PC-3 (cell line): ENCODE measurements around the gene PEAK3. TPM values are rescaled to one million over a fixed set of nuclear protein-coding genes. Genes with fewer than 3 reads are reported as not detected.

Experiments
- ATAC-seq: fragments of 200-7000 bp; cut with Tn5 transposase; 2 replicates; pipeline ENCODE4 v1.9.1; 2020; ENCODE audit warnings: mild to moderate bottlenecking, moderate library complexity
- BruUV-seq: library from RNA; stranded (reverse); fragments of 400-500 nt; replicated peaks from 2 replicates; lab custom pipeline; 2021; lab: Mats Ljungman, UMichigan
- CTCF ChIA-PET: fragments of 300-600 bp; sonication (Branson Sonifier 250); formaldehyde crosslinking; loops from one replicate; lab custom pipeline; 2022; ENCODE audit warnings: antibody characterized with exemption; lab: Charles Lee
- POLR2A ChIA-PET: fragments of 300-600 bp; sonication (Branson Sonifier 250); formaldehyde crosslinking; loops from one replicate; lab custom pipeline; 2022; ENCODE audit warnings: antibody characterized with exemption; ENCODE audit not compliant: unreplicated experiment; lab: Charles Lee
- DNase-seq: peaks from one replicate; pipeline ENCODE4 v3.0.0-alpha.2; 2015
- H2AFZ ChIP-seq: fragments of 300-600 bp; sonication (generic); 2 replicates; pipeline ENCODE4 v1.6.0; 2016; ENCODE audit warnings: antibody characterized with exemption, low read length
- H3F3A ChIP-seq: fragments of 300-600 bp; sonication (generic); one replicate; pipeline ENCODE4 v1.6.0; 2017; ENCODE audit warnings: antibody characterized with exemption, low read length, control low read depth, mild to moderate bottlenecking; ENCODE audit not compliant: unreplicated experiment
- H3K27ac ChIP-seq: fragments of 300-600 bp; sonication (generic); 2 replicates; pipeline ENCODE4 v1.5.1; 2016; ENCODE audit warnings: mild to moderate bottlenecking, low read length
- H3K27me3 ChIP-seq: fragments of 300-600 bp; sonication (generic); 2 replicates; pipeline ENCODE4 v1.6.1; 2016; ENCODE audit warnings: low read length, mixed read lengths
- H3K36me3 ChIP-seq: fragments of 300-600 bp; sonication (generic); 2 replicates; pipeline ENCODE4 v1.6.1; 2016; ENCODE audit warnings: low read depth, mixed run types, low read length, mixed read lengths
- H3K4me1 ChIP-seq: fragments of 300-600 bp; sonication (generic); 2 replicates; pipeline ENCODE4 v1.5.1; 2016; ENCODE audit warnings: low read length; ENCODE audit not compliant: insufficient read depth
- H3K4me2 ChIP-seq: fragments of 300-600 bp; sonication (generic); 2 replicates; pipeline ENCODE4 v1.6.0; 2016; ENCODE audit warnings: low read length
- H3K4me3 ChIP-seq: fragments of 300-600 bp; sonication (generic); 2 replicates; pipeline ENCODE4 v1.5.1; 2016; ENCODE audit warnings: mild to moderate bottlenecking, low read length, mixed read lengths
- H3K79me2 ChIP-seq: fragments of 300-600 bp; sonication (generic); 2 replicates; pipeline ENCODE4 v1.6.1; 2017; ENCODE audit warnings: low read length, mixed read lengths
- H3K9ac ChIP-seq: fragments of 300-600 bp; sonication (generic); 2 replicates; pipeline ENCODE4 v1.6.0; 2016; ENCODE audit warnings: mild to moderate bottlenecking, low read length
- H3K9me2 ChIP-seq: fragments of 300-600 bp; sonication (generic); replicated peaks from 2 replicates; pipeline ENCODE4 v1.6.1; 2016; ENCODE audit warnings: mixed run types, low read length, mixed read lengths
- H3K9me3 ChIP-seq: fragments of 300-600 bp; sonication (generic); 2 replicates; pipeline ENCODE4 v1.6.1; 2016; ENCODE audit warnings: low read length, mixed read lengths
- H4K20me1 ChIP-seq: fragments of 300-600 bp; sonication (generic); 2 replicates; pipeline ENCODE4 v1.6.1; 2016; ENCODE audit warnings: low read length, mixed read lengths
- EZH2 ChIP-seq: fragments of 300-600 bp; sonication (generic); IDR thresholded peaks from one replicate; pipeline ENCODE4 v1.6.1; 2017; ENCODE audit warnings: antibody characterized with exemption, mild to moderate bottlenecking, low read length; ENCODE audit not compliant: unreplicated experiment
- EZH2phosphoT487 ChIP-seq: fragments of 300-600 bp; sonication (generic); IDR thresholded peaks from 2 replicates; pipeline ENCODE4 v1.6.1; 2018; ENCODE audit warnings: mild to moderate bottlenecking, antibody characterized with exemption, low read length, borderline replicate concordance
- intact Hi-C: fragments of 100-400 bp; cut with micrococcal nuclease; formaldehyde crosslinking; loops from 2 replicates; pipeline ENCODE4 v1.9.0; 2023
- total RNA-seq: library from RNA; depleted of rRNA; stranded (reverse); fragments of >200 nt; gene quantifications from 2 replicates; pipeline ENCODE4 v1.2.3, GENCODE V29; 2014
- TF ChIP-seq, protein P1 (sequence below): fragments of 300-600 bp; sonication (generic); conservative IDR thresholded peaks from 2 replicates; pipeline ENCODE4 v1.5.1; 2017; ENCODE audit warnings: antibody characterized with exemption, low read depth, mild to moderate bottlenecking, low read length

PEAK3 gene
- total RNA-seq, 1 experiment from 2014 or later = not detected

DNA sequence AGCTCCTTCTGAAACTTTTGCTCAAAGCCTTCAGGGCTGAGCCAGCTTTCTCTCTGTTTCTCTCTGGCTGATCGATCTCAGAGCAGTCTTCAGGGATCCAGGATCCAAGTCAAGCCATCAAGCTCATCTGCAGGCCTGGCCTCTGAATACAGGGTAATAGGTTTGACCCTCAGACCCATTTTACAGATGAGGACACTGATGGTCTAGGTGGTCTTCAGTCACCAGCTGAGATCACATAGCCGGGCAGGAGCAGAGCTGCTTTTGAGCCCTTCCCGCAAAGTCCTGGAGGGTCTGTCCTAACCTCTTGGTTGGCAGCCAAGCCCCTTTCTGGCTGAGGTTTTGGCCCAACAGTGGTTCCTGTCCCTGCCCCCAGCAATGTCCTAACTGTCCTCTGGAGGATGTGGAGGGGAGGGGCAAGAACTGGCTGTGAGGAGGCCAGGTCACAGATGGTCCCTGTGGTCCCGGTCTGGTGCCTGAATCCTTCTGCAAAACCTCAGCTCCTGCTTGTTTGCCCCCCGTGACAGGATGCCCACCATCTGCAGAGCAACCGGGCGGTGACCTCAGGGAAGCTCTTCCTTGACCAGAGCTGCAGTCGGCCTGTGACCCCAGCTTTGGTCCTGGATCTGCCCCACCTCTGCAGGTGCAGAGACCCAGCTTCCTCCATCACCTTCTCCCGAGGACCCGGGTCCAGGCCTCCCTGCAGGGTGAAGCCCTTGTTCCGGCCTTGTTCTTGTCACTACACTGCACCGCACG lies 5.8 kb upstream of the PEAK3 start:
- Histone ChIP-seq H3K9me2 (no peaks in the 10 kb centered on the region), H3K4me1 (no peaks in the 10 kb centered on the region), H3K27me3 (peaks cover 21% of the 10 kb centered on the region), H3K27ac (no peak overlapping the region), H3K4me2 (no peak overlapping the region), H3K9ac (no peak overlapping the region), H4K20me1 (no peaks in the 10 kb centered on the region), H3K36me3 (no peaks in the 10 kb centered on the region), H3K9me3 (no peaks in the 10 kb centered on the region), H2AFZ (no peak overlapping the region), H3K79me2 (no peaks in the 10 kb centered on the region), H3F3A (no peaks in the 10 kb centered on the region), H3K4me3 (no peak overlapping the region)
- DNase-seq = no peak
- ChIA-PET CTCF (no interaction called here), POLR2A (no interaction called here)
- BruUV-seq = no TSS peak
- ATAC-seq = no peak
- TF ChIP-seq EZH2 (no peak), EZH2phosphoT487 (no peak)
- TF ChIP-seq, protein P1, sequence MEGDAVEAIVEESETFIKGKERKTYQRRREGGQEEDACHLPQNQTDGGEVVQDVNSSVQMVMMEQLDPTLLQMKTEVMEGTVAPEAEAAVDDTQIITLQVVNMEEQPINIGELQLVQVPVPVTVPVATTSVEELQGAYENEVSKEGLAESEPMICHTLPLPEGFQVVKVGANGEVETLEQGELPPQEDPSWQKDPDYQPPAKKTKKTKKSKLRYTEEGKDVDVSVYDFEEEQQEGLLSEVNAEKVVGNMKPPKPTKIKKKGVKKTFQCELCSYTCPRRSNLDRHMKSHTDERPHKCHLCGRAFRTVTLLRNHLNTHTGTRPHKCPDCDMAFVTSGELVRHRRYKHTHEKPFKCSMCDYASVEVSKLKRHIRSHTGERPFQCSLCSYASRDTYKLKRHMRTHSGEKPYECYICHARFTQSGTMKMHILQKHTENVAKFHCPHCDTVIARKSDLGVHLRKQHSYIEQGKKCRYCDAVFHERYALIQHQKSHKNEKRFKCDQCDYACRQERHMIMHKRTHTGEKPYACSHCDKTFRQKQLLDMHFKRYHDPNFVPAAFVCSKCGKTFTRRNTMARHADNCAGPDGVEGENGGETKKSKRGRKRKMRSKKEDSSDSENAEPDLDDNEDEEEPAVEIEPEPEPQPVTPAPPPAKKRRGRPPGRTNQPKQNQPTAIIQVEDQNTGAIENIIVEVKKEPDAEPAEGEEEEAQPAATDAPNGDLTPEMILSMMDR = no peak
- intact Hi-C loops = no loop called here

DNA sequence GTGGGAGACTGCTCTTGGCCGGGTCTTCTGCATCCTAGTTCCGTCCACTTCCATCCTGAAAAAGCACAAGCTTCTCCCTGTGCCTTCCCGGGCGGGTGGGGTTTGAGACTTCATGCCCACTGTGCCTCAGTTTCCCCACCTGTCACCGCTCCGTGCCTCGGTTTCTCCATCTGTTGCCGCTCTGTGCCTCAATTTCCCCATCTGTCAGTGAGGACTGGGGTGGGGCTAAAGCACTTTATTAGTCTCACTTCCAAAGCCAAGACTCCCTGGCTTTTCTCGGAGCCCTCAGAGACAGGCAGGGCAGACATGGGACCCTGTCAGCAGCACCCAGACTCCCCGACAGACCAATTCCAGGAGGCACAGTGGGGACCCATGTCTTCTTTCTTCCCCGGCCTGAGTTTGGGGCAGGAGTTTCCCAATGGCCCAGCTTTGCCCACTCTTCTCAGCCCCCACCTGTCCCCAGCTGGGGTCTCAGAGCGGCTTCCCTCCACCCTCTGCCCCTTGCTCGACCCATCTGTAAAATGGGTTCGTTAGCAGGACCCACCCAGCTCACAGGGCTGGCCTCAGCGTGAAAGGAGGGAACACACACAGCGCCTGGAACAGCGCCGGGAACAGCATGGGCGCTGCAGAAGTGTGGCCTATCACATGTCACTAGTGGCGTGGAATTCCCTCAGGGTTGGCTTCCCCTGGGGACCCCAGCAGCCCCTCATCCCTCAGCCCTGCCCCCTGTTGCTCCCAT lies 4.6 kb upstream of the PEAK3 start:
- H4K20me1 ChIP-seq = no peaks in the 10 kb centered on the region
- no TSS peak for BruUV-seq
- POLR2A ChIA-PET = no interaction called here
- no peaks in the 10 kb centered on the region for H3F3A ChIP-seq
- intact Hi-C loops = no loop called here
- no peak overlapping the region for H3K4me2 ChIP-seq
- H3K9ac ChIP-seq = no peak overlapping the region
- H2AFZ ChIP-seq = no peak overlapping the region
- no peaks in the 10 kb centered on the region for H3K9me3 ChIP-seq
- no peak for TF ChIP-seq EZH2phosphoT487
- TF ChIP-seq EZH2 = no peak
- TF ChIP-seq, protein P1 = no peak
- no peak overlapping the region for H3K4me3 ChIP-seq
- DNase-seq = no peak
- no peaks in the 10 kb centered on the region for H3K79me2 ChIP-seq
- no peaks in the 10 kb centered on the region for H3K4me1 ChIP-seq
- H3K9me2 ChIP-seq = no peaks in the 10 kb centered on the region
- no peak overlapping the region for H3K27ac ChIP-seq
- H3K36me3 ChIP-seq = no peaks in the 10 kb centered on the region
- peaks cover 21% of the 10 kb centered on the region for H3K27me3 ChIP-seq
- CTCF ChIA-PET = no interaction called here
- ATAC-seq = no peak
